Measurements from ENCODE around the gene DNM3. TPM values are rescaled to one million over a fixed set of nuclear protein-coding genes. Genes with fewer than 3 reads are reported as not detected.
"Not testable (repeated sequence)": the region's sequence is repeated elsewhere in the genome, so short reads cannot be mapped to it uniquely, and the experiment has no call there.

The DNM3 gene
- 4.2 and 8.2 TPM in 2 replicates for total RNA-seq

DNA sequence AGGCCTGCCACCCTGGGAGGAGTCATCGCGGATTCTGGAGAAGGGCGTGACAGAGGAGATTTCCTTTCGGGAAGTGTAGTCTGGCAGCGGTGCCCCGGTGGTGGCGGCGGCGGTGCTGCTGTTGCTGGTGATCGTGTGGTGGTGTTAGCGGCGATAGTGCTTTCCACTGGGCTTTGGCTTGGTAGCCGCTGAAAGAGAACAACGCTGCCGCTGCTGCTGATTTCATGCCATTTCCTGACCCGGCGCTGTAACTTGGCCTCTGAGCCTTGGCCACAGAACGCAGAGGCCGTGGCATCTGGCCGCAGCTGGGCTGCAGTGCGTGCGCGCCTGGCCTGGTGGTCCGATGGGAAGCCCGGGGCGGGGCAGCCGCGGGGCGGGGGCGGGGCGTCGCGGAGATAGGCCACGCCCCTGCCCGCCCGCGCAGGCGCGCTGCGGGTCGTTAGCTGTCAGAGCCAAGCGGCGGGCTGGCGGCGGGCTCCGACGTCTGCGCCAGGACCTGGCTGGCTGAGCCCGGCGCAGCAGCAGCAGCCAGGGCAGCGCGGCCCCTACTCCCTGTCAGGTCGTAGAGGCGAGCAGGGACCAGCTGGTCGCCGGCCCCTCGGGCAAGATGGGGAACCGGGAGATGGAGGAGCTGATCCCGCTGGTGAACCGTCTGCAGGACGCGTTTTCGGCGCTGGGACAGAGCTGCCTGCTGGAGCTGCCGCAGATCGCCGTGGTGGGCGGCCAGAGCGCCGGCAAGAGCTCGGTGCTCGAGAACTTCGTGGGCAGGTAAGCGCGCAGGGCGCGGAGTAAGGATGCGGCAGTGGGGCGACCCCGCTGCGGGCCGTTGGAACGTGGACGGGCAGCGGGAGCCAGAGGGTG is at the start of gene DNM3:
TSS of gene DNM3 (plus strand) at position 449 of the 861 bp plus-strand sequence. CDS start at position 608, 159 bp downstream.
- DNase-seq = peak; percentile 80

DNA sequence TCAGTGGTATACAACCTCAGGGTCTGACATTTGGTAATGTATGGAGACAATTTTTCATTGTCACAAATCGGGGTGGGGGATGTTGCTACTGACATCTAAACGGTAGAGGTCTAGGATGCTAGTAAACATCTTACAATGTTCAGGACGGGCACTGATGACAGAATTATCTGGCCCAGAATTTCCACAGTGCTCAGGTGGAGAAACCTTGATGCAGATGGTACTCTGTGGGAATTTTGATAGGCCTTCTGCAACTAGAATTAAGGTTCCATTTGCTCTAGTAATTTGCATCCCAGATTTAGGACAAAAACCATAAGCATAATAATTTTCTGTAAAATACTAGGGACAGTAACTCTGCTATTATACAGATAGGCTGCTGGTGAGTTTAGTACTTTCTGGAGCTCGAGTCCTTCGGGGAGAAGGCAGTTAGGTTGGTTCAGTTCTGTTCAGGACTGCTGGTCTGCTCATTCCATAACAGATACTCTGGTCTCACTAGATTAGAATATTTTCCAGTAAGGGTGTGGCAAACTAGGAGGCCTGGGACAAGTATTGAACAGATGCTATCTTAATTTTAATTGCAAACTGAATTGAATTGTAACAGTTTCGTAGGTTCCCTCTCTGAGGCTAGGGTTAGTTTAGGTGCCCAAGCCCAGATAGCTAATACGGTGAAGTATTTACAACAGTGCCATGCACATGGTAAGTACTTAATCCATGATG is 48.5 kb upstream of the DNM3 start:
- no peak for DNase-seq

DNA sequence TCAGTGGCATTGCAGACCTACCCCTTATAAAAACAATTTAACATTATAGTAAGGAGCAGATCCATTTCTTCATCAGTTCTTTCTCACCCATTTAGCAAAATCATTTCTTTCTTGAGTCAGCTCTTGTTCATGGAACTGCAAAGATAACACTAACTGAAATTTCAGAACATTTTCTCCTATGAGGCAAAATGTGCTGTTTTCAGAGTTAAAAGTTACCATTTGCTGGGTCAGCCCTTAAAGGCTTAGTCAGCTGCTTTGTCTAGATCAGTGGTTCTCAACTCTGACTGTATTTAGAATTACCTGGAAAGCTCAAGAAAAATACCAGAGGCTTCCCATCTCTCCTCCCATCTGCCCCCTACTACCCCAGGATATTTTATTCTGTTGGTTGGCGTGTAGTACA is 47.7 kb upstream of the DNM3 start:
- no peak for DNase-seq

DNA sequence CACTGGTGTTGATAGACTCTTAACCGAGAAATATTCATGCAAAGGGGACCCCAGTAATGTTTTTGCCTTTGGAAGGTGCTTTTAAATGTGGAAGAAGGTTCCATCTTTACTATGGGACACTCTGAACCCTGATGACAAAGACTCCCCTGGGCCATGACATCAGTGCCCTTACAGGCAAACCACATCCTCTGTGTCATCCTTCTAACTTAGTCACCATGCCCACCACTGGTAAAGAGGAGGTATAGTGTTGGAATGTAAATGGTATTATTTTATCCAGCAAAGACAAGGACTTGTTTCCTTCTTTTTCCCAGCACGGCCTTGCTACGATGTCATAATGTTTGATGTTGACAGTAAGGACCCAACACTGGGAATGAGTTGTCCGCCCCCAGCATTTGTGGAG is 47.2 kb upstream of the DNM3 start:
- DNase-seq = peak; percentile 25

DNA sequence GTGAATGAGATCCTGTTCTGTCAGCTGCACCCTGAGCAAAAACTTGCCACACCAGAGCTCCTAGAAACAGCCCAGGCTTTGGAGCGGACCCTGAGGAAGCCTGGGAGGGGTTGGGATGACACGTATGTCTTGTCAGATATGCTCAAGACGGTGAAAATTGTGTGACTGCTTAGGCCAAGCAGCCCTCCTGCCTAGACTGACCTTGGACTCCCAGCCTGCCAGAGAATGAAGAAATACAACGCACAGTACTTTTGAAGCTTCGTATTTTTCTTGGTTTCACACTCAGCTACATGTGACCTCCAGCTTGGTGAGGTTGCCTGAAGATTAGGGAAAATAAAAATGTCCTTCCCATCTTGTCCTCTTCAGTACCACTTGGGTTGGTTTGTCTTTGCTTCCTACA is 44.7 kb upstream of the DNM3 start:
- no peak for DNase-seq

DNA sequence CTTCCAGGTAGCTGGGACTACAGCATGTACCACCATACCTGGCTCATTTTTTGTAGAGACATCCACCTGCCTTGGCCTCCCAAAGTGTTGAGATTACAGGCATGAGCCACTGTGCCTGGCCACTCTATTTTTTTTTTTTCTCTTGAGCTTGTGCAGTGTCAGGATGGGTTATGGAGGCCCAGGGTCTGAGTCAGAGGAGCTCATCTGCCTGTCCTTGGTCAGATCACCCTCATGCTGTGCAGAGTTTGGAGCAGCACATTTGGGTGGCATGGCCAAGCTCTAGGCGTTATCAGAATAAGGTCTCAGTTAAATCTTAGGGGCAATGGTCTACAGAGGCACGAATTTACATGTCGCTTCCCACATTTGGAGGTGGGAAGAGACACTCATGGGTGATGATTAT is 43.0 kb upstream of the DNM3 start:
- DNase-seq = no peak

DNA sequence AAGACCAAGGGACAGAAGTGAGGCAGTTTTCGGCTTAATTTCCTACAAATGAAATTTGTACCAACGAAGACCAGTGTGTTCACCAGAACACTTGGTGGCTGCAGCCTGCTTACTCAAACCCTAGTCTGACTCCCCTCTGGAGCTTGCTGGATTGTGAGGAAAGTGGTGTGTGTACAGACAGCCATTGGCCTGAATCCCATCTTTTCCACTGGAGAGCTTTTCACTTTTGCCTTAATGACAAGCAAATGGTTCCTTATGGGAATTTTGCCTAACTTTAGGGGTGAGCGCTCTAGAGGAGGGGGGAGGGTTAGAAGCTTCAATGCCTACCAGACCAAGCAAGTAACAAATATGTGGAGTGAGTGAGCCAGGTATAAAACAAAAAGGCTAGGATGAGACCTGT is 42.5 kb upstream of the DNM3 start:
- no peak for DNase-seq

DNA sequence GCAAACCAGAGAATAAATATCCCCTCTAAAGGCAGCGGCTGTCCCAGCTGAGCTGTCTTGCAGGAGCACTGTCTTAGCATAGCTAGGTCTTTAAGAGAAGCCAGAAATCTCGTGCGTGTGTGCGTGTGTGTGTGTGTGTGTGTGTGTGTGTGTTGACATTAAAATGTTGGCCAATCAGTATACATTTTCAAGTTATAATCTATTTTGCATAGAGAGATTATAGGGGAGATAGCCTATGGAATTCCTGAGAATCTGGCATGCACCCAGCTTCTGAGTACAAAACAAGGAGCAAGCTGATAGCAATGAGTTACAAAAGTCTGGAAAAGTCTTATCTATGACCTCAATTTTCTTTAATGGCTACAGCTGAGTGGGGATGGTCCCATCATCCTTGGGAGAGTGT is 42.1 kb upstream of the DNM3 start:
- DNase-seq = no peak

DNA sequence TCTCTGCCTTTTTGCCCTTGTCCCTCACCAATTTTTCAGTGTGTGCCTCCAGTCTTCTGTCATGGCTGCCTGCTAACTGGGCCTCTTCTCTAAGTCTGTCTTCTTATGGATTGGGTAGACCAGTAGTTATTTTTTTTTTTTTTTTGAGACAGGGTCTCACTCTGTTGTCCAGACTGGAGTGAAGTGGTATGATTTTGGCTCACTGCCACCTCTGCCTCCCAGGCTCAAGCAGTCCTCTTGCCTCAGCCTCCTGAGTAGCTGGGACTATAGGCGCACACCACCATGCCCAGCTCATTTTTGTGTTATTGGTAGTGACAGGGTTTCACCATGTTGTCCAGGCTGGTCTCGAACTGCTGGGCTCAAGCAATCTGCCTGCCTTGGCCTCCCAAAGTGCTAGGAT is 41.6 kb upstream of the DNM3 start:
- not testable (repeated sequence) for DNase-seq

DNA sequence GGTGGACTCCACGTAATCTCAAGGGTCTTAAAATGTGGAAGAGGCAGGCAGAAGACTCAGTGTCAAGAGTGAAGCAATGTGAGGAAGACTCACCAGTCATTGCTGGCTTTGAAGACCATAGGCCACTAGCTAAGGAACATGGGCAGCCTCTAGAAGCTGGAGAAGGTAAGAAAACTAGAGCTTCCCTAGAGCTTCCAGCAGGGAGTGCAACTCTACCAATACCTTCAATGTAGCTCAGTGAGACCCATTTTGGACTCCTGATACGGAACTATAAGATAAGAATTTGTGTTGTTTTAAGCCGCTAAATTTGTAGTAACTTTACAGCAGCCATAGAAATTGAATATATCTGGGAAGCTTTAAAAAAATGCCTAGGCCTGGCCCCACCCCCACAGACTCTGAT is 41.0 kb upstream of the DNM3 start:
- no peak for DNase-seq

DNA sequence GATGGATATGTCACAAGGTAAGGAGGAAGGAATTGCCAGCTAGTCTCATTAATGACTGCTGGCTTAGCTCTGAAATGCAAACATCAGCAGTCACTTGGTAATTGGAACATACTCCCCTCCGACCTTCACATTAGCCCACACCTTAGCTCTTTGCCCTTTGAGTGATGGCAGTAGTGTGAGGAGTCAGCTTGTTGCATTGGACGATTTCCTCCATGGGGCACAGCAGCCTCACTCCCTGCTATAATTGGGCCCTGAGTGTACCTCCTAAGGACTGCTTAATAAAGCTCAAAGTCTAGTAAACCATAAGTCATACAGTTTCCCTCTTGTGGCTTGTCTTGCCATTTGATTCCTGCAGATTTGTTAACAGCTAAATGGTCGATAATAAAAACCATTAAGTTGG is 40.4 kb upstream of the DNM3 start:
- no peak for DNase-seq

DNA sequence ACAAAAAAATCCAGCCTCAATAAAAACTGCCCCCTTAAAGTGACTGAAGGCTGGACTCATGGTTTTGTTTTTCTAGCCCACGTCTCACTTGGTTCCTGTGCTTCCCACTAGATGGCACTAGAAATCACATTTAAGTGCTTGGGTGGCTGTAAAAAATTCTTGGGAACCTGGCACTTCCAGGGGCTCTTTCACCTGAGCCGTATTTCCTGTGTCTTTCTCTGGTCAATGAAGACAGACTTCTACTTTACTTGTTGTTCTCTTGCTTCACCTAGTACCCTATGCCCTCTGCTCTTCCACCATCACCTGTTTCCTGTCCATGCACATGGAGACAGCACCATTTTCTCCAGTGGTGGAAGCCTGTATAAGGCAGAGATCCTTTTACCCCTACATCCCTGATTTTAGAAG is 39.8 kb upstream of the DNM3 start:
- peak; percentile 69 for DNase-seq

DNA sequence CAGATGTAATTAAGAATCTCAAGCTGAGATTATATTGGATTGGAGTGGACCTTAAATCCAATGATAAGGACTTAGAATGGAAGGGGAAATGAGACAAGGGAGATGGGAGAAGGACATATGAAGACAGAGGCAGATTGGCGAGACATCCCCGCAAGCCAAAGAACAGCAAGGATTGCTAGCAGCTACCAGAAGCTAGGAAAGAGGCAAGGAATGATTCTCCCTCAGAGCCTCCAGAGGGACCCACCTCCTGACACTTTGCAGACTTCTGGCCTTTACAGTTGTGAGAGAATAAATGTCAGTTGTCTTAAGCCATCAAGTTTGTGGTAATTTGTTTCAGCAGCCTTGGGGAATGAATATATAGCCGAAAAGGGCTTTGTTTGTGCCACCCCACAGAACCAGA is 39.1 kb upstream of the DNM3 start:
- no peak for DNase-seq

DNA sequence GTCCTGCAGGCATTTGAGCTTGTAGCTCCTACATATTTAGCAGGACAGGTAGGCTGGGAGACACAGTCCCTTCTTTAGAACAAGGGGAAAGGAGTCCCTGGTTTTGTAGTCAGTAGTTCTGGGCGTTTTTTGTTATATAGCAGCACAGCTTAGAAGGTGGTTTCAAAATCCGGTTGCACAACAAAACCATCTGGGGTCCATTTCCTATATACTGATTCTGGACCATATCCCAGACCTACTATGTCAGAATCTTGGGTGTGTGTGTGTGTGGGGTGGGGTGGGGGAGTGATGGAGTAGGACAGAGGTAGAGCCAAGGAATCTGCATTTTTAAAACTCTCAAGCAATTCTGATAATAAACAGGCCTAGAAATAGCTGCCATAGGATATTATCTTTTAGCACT is 38.3 kb upstream of the DNM3 start:
- no peak for DNase-seq

DNA sequence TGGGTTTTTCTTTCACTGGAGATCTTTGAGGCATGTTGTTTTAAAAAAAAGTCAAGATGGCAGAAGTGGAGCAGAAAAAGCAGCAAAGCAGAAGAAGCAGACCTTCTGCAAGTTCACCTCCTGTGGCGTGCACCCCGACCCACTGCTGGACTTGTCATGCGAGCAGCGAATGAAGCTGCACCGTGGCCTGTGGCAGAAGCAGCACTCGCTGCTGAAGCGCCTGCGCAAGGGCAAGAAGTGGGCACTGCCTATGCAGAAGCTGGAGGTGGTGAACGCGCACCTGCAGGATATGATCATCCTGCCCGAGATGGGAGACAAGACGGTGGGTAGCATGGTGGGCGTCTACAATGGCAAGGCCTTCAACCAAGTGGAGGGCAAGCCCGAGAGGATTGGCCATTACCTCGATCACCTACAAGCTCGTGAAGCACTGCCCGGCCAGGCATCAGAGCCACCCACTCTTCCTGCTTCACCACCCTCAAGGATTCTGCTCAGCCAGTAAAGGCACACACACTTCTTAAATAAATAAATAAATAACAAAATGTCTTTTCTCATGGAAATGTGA is 37.8 kb upstream of the DNM3 start:
- no peak for DNase-seq

DNA sequence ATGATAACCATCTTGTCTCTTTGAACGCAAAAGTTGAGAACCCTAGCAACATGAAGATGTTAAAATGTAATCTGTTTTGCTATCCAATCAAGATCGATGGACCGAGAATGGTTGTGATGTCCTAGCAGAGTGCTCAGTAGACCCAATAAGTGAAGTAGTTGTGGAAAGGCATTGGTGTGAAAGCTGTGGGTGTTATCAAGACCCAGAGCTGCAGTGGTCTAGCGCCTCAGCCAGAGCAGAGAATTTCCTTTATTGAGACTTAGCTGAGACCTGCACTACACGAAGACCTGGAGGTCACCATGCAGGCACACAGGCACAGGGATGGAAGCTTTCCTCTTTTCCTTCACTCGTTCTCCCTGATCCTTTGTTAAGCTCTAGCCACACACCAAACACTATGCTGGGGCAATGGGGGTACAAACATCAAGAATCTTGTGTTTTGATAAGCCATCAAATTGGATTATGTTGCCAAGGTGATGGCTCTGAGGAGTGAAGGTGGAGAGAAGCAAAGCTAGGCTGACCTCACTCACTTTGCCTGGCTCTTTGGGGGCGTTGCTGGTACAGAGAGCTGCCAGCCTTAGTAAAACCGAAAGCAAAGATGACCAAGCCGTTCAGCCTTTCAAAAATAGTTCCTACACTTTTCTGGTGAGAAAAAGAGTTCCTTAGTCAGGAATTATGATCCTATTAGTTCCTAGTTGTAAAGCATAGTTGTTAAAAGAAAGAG is 35.7 kb upstream of the DNM3 start:
- no peak for DNase-seq

DNA sequence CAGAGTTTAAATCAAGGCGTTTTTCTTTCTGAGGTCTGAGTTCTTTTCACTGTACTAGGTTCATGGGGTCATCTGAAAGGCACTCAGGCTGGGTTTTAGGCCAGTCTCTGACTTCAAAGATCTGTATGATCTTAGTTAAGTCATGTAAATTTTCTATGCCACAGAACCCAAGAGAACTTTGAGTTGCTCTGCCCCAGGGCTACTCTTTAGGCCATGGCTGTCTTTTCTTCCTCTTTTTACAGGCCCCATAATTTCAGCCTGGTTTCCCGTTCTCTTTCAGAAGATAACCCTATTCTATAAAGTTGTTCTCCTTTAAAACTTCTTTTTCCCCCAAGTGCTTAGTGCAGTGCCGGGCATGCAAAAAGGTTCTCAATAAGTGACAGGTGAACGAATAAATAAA is 33.7 kb upstream of the DNM3 start:
- DNase-seq = no peak

DNA sequence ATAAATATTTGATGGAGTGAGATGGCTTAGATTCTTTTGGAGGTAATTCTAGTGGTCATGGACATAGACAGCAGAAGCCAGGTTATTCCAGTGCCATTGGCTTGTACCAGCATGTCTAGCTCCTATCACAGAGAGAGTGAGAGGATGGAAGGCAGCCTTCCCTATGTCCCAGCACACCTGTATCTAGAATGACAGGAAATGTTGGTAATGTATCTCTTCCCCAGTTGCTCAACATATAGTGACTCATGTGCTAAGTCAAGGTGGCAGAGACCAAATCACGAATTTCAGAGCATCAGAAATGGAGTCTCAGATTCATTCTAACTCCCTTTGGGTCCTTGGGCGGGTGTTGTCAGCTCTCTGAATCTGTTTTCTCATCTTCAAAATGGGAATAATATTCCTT is 31.5 kb upstream of the DNM3 start:
- DNase-seq = no peak

DNA sequence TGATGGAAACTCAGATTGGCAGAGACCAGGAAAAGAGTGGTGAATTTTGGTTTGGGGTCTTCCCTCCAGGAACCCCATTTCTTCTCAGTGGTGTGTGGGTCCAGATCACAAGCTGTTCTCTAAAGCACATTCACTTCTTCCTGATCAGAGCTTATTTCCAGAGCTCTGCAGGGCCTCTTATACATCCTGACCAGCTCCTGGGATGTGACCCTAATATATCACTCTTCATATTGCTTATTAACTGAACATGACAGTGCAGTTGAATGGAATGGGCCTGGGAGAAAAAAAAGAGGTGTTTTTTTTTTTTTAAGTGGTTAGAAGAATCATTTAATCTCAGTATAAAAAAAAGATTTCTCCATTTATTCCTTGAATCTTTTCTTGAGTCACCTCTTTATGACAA is 29.6 kb upstream of the DNM3 start:
- no peak for DNase-seq

DNA sequence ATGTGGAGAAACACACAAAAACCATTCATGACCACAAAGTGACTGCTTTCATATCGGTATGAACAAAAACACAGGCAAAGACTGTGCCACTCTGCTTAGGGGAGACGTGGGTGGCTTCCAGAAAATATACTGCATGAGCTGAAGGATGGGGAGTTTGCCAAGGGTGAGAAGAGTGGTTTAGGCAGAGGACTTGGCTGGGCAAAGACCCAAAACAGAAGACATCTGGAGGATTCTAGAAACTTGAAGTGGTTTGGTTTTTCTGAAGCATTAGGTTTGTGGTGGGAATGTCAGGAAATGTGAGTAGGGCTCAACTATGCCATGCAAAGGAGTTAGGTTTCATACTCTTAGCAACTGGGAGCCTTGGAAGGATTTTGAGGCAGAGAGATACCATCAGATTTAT is 26.6 kb upstream of the DNM3 start:
- no peak for DNase-seq

DNA sequence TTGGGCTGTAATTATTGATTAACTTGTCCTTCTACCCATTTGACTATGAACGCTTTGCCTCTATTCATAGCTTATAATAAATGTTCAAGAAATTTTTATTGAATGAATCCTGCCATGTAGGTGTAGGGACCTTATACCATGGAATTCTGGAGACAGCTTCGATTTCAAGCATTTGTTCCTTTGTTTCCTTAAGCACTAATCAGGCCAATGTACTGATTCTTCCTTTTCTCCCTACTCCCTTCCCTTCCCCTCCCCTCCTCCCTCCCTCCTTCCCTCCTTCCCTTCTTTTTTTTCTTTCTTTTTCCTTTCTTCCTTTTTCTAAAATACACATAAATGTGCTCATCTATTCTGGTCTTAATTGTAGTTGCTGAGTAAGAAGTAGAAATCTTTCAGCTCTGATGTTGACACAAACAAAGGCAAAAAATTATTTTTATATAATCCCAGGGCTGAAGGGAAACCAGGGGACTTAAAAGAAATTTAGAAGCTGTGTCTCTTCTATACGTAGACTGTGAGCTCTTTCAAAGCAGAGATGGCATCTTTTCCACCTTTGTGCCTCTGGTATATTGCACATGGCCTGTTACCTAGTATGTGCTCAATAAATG is 24.9 kb upstream of the DNM3 start:
- no peak for DNase-seq

DNA sequence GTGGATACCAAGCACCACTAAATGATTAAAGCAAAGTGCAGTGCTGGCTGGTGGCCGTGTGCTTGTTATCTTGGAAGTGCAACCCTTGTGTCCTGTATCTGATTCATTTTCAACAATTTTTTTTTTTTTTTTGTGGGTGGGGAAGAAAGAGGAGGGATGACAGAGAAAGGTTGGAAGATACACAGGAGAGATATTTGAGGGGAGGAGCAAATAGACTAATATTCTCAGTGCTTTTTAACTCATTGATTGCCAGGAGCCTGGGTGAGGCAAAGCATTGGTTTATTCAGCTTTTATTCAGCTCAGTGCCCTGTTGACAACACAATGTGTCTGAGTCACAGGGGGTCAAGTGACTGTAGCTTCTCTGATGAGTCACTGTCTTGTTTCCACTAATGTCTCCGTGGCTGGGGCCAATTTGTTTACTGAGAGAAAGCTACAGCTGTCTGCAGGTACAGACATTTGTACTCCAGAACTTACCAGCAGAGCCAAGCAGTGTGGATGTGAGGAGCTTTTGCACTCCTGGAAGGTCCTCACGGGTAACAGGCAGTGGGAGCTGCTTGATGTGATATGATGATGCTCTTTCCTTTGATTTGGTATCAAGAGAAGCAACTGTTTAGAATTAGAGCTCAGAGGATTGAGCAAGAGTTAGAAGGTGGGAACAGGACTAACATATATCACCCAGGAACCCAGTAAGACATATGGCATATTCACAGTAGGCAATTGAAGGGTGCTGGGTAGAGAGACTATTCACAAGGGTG is 23.6 kb upstream of the DNM3 start:
- DNase-seq = peak; percentile 69

Data from dermis blood vessel endothelial cell (primary cell).